Pancreas (tissue), 10 donors: ENCODE data around the gene RECQL5. TPM values are rescaled to one million over a fixed set of nuclear protein-coding genes. Genes with fewer than 3 reads are reported as not detected.

Experiments used
- ATAC-seq, 4 donors: fragments of 200-7000 bp; cut with Tn5 transposase; one replicate each; pipeline versions ENCODE4 v1.8.0 to v1.9.1; 2020; ENCODE audit warnings: mild to moderate bottlenecking in 4 of 4, moderate library complexity in 4 of 4
- DNase-seq, 6 donors: peaks; one replicate each; pipeline ENCODE4 v3.0.0-alpha.2; 2020
- FAIRE-seq: peaks from 2 replicates; lab custom pipeline; 2012; peaks lifted over from hg19 to GRCh38; lab: Jason Lieb, UNC
- H3K27ac ChIP-seq, 4 donors: fragments of 200-600 bp; sonication (generic); 1 replicate in 3 of 4; 2 replicates in 1 of 4; pipeline versions ENCODE4 v1.5.0 to v1.8.0; 2020
- H3K27me3 ChIP-seq, 4 donors: fragments of 200-600 bp; one replicate each; pipeline ENCODE4 v1.8.0; 2021
- H3K36me3 ChIP-seq, 3 donors: fragments of 200-600 bp; sonication (generic) in 1 of 3; one replicate each; pipeline versions ENCODE4 v1.5.0 to v1.8.0; 2020 to 2021
- H3K4me1 ChIP-seq, 3 donors: fragments of 200-600 bp; one replicate each; pipeline ENCODE4 v1.8.0; 2021
- H3K4me3 ChIP-seq, 4 donors: fragments of 200-600 bp; sonication (generic) in 2 of 4; one replicate each; pipeline versions ENCODE4 v1.5.0 to v1.8.0; 2020 to 2021
- H3K9me3 ChIP-seq, 4 donors: fragments of 200-600 bp; one replicate each; pipeline ENCODE4 v1.8.0; 2021
- WGBS, 2 donors: extraction: QIAGEN DNeasy Blood & Tissue Kit; methylation state at CpG; one replicate each; pipeline ENCODE4 v1.1.7; 2013; 5-methylcytosine and 5-hydroxymethylcytosine counted together
- intact Hi-C, 3 donors: fragments of 100-400 bp; cut with DNase I; formaldehyde crosslinking; loops; one replicate each; pipeline versions ENCODE4 v1.11.1 to v1.14.2; 2022
- polyA plus RNA-seq, 2 donors: library from polyadenylated mRNA; stranded (reverse); fragments of 200-250 nt; gene quantifications; one replicate each; pipeline ENCODE4 v1.2.3, GENCODE V29; 2013
- total RNA-seq, 6 donors: library from RNA; stranded (reverse); fragmentation: NEBNext Ultra II Directional in 4 of 6; extraction: Animal tissue kit (Norgen Biotek cat#: 25700) in 4 of 6; gene quantifications; one replicate each; pipeline versions ENCODE4 v1.2.1 to v1.2.4, GENCODE V29; 2021 to 2023
- TF ChIP-seq, protein P1 (sequence below), 4 donors: fragments of 200-600 bp; sonication (generic) in 3 of 4; IDR thresholded peaks; one replicate each; pipeline versions ENCODE4 v1.5.0 to v1.8.0; 2021; ENCODE audit warnings: antibody characterized with exemption in 4 of 4
- donor health status: healthy with polysubstance abuse.
- donor health status: DM: no; HTN: no; CAD: no; lungs with moderate emphysema.
- donor health status: DM: no; HTN: no; CAD: no.
- donor health status: control.
- donor health status: control.
- donor health status: Bipolar disorder and iron deficiency.
- donor health status: DM: yes; HTN: yes; CAD: no.
- donor health status: DM: no; HTN: no; CAD: no.
- donor health status: DM: no; HTN: no; CAD: no.
- donor health status: DM: yes; HTN: yes; CAD: no.

Gene RECQL5
- total and polyA plus RNA-seq, 8 donors: 8.7 to 65.2 (median 14.9) TPM

DNA sequence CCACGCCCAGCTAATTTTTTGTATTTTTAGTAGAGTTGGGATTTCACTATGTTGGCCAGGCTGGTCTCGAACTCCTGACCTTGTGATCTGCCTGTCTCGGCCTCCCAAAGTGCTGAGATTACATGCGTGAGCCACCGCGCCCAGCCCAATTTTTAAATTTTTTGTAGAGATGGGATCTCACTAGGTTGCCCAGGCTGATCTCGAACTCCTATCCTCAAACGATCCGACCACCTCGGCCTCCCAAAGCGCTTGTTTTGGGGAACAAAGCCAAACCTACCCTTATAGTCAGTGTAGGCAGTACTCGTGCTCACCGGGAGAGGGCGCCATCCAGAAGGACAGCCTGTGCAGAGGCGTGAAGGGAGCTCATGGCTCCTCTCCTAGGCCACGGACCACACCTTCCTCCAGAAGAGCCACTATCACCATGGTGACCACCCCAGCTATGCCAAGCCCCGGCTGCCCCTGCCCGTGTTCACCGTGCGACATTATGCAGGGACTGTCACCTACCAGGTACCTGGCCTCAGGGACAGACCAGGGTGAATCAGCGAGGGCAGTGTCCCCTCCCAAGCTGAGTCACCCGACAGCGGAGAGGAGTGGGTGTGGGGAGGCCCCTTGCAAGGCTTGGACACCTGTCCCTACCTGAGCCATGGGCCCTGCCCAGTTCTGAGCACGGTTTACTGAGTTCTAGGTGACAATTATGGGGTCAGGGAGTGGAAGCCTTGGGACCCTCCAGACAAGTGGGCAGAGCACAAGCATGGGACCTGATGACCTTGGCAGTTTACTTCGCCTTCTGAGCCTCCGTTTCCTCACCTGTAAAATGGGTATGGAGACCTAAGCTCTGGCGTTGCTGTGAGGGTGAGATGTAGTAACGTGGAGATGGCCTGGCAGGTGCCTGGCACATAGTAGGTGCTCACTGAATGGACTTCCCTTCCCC is 65.6 kb downstream of the RECQL5 start:
- Histone ChIP-seq H3K9me3 (no peaks in the 10 kb centered on the region), H3K27me3 (no peaks in the 10 kb centered on the region), H3K4me3 (no peak overlapping the region), H3K36me3 (no peaks in the 10 kb centered on the region), H3K27ac (no peak overlapping the region), H3K4me1 (no peaks in the 10 kb centered on the region)
- 46 to 54% methylated on average over 28 of the region's 28 CpGs for WGBS, 2 donors
- peak; percentile 37 to 89 (median 74) for DNase-seq
- intact Hi-C loops: no loop called here
- FAIRE-seq: no peak
- ATAC-seq: peak; percentile 71 to 89 (median 84)
- TF ChIP-seq, protein P1, sequence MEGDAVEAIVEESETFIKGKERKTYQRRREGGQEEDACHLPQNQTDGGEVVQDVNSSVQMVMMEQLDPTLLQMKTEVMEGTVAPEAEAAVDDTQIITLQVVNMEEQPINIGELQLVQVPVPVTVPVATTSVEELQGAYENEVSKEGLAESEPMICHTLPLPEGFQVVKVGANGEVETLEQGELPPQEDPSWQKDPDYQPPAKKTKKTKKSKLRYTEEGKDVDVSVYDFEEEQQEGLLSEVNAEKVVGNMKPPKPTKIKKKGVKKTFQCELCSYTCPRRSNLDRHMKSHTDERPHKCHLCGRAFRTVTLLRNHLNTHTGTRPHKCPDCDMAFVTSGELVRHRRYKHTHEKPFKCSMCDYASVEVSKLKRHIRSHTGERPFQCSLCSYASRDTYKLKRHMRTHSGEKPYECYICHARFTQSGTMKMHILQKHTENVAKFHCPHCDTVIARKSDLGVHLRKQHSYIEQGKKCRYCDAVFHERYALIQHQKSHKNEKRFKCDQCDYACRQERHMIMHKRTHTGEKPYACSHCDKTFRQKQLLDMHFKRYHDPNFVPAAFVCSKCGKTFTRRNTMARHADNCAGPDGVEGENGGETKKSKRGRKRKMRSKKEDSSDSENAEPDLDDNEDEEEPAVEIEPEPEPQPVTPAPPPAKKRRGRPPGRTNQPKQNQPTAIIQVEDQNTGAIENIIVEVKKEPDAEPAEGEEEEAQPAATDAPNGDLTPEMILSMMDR (IDR thresholded peaks at IDR 0.05): peak; percentile 36 to 78 (median 68)

DNA sequence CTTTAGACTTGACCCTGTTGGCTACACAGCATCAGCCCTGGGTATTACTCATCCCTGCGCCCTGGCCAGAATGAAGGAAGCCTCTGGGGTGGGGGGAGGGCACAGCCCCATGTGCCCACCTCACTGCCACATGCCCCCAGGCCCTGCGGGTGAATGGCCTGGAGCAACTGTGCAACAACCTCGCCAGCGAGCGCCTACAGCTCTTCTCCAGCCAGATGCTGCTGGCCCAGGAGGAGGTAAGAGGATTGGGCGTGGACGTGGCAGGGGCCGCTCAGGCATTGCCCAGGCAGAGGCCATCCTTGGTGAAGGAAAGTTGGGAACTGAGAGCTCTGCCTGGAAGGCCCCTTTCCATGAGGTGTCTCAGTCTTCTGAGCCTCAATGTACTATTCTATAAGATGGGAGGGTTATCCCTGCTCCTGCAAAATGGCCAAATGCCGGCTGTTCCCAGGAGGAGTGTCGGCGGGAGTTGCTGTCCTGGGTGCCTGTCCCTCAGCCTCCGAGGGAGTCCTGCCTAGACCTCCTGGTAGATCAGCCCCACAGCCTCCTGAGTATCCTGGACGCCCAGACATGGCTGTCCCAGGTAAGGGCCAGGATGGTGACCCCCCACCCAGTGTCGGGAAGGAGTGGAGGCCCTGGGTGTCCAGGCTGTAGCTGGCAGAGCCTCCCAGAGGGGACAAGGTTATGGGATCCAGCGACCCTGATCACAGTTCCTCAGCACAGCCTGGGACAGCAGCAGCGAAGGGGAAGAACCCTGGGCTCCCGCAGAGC is 70.5 kb downstream of the RECQL5 start:
- TF ChIP-seq, protein P1 (IDR thresholded peaks at IDR 0.05): no peak
- Histone ChIP-seq H3K9me3 (no peaks in the 10 kb centered on the region), H3K27ac (no peak overlapping the region), H3K4me1 (no peaks in the 10 kb centered on the region), H3K4me3 (no peak overlapping the region), H3K27me3 (no peaks in the 10 kb centered on the region), H3K36me3 (no peaks in the 10 kb centered on the region)
- ATAC-seq (no peak), DNase-seq (peak in 1 of 6 donors; percentile 53), FAIRE-seq (no peak)
- intact Hi-C loops: no loop called here
- WGBS, 2 donors: 83 to 86% methylated on average over 17 of the region's 17 CpGs

DNA sequence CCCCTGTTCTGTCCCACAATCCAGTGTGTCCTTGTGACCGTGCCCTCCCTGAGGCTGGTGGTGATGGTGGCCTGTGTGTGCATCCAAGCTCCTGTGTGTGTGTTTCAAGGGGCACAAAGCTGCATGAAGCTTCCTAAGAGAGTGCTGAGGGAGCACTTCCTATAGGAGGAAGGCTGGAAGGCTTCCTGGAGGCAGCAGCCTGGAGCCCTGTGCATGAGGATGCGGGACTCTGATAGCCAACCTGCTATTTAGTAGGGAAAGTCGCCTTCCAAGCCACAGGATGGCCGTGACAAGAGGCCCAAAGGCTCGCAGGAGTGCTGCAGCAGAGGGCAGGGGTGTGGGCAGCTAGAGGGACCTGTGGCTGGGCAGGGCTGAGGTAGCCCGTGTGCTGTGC is 71.0 kb downstream of the RECQL5 start:
- no peak for FAIRE-seq

DNA sequence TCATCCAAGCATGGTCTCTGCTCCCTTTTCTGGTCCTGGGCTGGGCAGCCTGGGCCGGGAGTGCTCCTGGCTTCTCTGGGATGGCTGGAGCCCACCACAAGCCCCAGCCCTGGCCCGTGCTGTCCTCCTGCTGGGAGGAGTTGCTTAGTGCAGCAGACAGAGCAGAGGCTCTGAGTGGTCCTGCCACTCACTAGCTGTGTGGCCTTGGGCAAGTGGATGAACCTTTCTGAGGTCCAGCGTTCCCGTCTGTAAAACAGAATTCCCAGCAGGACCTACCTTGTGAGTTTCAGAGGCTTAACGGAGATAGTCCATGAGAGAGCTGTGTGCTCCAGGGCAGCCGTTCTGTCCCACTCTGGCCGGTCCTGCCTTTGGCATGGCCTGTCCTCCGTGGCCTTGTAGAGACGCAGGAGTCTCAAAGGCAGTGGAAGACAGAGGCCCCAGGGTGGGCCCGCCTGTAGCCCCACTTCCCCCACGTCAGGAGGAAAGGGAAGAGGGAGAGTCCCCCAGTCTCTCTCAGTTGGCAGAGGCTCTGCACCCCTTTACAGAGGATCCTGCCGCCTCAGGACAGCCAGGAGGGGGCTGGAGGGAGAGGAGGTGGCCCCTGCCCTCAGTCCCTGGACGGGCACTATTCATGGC is 71.6 kb downstream of the RECQL5 start:
- no peak overlapping the region for H3K4me3 ChIP-seq
- no peaks in the 10 kb centered on the region for H3K4me1 ChIP-seq
- H3K27ac ChIP-seq: no peak overlapping the region
- ATAC-seq (no peak), DNase-seq (no peak), FAIRE-seq (no peak)
- WGBS, 2 donors: 61 to 76% methylated on average over 13 of the region's 13 CpGs
- TF ChIP-seq, protein P1 (IDR thresholded peaks at IDR 0.05): no peak
- H3K27me3 ChIP-seq: no peaks in the 10 kb centered on the region
- H3K36me3 ChIP-seq: no peaks in the 10 kb centered on the region
- no peaks in the 10 kb centered on the region for H3K9me3 ChIP-seq
- intact Hi-C loops: no loop called here

More for the DNA sequence above, 71.0 kb downstream of the RECQL5 start:
- WGBS, 2 donors: 78 to 86% methylated on average over 6 of the region's 6 CpGs
- intact Hi-C loops: no loop called here
- no peak overlapping the region for H3K27ac ChIP-seq
- DNase-seq: no peak
- TF ChIP-seq, protein P1 (IDR thresholded peaks at IDR 0.05): no peak
- ATAC-seq: no peak
- no peaks in the 10 kb centered on the region for H3K4me1 ChIP-seq
- no peak overlapping the region for H3K4me3 ChIP-seq
- H3K27me3 ChIP-seq: no peaks in the 10 kb centered on the region
- no peaks in the 10 kb centered on the region for H3K9me3 ChIP-seq
- no peaks in the 10 kb centered on the region for H3K36me3 ChIP-seq
